ENCODE results near the gene MFN2. TPM values are rescaled to one million over a fixed set of nuclear protein-coding genes. Genes with fewer than 3 reads are reported as not detected.
"Not testable (repeated sequence)": the region's sequence is repeated elsewhere in the genome, so short reads cannot be mapped to it uniquely, and the experiment has no call there.

Gene MFN2
- total RNA-seq, 1 donor from 2014 or later, result 80.5 TPM

DNA sequence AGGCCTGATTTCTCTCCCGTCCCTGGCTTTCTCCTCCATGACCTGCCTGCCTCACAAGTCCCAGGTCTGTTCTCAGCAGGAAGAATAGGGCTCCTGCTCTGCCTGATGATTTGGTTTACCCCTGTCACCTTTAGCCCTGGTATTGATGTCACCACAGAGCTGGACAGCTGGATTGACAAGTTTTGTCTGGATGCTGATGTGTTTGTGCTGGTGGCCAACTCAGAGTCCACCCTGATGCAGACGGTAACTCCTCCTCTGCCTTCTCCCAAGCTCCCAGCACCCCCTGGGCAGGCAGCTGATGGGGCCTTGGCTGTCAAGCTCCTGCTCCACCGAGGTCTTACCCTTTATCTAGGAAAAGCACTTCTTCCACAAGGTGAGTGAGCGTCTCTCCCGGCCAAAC is 18.4 kb downstream of the MFN2 start:
- no peak for DNase-seq (ENCODE audit: low read depth)

DNA sequence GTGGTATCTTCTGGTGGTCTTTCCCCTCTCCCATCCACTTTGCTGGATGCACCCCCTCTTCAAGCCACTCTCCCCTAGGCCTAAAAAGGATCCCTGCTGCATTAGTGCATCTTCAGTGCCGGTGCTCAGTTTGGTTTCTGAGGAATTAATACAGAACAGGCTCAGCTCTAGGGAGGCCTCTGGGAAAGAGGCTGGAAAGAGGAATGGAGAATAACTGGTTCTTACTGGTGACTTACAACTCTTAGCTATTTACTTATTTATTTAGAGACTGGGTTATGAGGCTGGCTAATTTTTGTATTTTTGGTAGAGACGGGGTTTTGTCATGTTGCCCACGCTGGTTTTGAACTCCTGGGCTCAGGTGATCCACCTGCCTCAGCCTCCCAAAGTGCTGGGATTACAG is 19.0 kb downstream of the MFN2 start:
- DNase-seq (ENCODE audit: low read depth), result no peak

DNA sequence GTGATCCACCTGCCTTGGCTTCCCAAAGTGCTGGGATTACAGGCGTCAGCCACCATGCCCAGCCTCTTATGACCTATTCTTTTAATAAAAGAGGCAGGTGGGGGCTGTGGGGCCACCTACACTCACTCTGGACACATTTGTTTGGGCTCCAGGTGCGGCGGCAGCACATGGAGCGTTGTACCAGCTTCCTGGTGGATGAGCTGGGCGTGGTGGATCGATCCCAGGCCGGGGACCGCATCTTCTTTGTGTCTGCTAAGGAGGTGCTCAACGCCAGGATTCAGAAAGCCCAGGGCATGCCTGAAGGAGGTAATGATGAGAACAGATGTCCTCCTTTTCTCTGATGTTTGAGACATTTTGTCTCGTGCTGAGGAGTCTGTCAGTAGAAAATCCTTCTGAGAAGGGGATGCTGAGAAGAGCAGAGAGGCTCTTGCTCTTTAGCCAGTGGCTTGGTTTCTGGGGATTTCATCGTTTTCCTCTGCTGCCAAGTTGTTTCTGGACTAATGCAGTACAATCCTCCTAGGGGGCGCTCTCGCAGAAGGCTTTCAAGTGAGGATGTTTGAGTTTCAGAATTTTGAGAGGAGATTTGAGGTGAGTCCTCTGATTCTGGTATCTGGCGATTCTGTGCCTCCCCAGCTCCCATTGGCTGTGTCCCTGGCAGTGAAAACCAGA is 21.1 kb downstream of the MFN2 start:
- no peak for DNase-seq (ENCODE audit: low read depth)

DNA sequence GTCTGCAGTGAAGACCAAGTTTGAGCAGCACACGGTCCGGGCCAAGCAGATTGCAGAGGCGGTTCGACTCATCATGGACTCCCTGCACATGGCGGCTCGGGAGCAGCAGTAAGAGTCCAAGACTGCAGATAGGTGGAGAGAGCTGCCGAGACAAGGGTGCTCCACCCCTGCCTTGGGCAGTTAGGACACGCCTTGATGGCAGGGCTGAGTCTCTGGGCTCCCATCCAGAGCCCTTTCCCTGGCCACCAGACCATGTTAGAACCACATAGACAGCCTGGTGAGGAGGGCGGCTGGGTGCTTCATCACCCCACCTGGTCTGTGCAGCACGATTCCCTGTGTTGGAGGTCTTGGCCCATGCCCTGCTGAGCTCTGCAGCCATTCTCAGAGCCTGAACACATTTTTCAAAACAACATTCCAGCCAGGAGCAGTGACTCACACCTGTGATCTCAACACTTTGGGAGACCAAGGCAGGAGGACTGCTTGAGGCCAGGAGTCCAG is 21.8 kb downstream of the MFN2 start:
- no peak for DNase-seq (ENCODE audit: low read depth)

DNA sequence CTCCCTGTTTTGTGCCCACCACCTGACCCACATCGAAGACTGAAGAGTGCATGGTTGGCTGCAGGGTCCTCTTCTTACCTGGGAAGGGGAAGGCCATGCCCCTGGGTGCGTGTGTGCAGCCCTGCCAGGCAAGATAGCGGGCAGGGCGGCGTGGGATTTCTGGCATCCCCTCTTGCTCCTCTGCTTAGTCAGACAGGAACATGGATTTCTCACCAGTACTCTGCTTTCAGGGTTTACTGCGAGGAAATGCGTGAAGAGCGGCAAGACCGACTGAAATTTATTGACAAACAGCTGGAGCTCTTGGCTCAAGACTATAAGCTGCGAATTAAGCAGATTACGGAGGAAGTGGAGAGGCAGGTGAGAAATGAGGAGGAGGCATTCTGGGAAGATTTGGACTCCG is 23.5 kb downstream of the MFN2 start:
- no peak for DNase-seq (ENCODE audit: low read depth)

DNA sequence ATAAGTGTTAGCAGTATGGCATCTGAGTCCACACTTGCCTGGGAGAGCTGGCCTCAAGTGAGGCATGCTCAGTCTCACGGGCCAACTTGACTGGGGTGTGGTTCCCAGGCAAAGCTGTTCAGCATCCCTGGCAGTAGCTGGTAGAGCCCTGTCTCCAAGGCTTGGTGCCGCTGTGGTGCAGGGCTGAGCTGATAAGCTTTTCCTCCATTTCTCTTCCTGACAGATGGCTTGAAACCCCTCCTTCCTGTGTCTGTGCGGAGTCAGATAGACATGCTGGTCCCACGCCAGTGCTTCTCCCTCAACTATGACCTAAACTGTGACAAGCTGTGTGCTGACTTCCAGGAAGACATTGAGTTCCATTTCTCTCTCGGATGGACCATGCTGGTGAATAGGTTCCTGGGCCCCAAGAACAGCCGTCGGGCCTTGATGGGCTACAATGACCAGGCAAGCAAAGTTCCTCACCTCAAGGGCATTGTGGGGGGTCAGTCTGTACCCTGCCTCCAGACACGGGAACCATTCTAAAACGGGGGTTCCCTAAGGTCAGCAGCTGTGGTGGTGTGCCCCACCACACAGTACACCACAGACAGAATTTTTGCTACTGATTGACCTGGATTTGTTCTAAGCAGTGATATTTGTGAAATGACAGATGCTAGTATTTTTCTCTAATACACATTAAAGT is 25.4 kb downstream of the MFN2 start:
- no peak for DNase-seq (ENCODE audit: low read depth)

DNA sequence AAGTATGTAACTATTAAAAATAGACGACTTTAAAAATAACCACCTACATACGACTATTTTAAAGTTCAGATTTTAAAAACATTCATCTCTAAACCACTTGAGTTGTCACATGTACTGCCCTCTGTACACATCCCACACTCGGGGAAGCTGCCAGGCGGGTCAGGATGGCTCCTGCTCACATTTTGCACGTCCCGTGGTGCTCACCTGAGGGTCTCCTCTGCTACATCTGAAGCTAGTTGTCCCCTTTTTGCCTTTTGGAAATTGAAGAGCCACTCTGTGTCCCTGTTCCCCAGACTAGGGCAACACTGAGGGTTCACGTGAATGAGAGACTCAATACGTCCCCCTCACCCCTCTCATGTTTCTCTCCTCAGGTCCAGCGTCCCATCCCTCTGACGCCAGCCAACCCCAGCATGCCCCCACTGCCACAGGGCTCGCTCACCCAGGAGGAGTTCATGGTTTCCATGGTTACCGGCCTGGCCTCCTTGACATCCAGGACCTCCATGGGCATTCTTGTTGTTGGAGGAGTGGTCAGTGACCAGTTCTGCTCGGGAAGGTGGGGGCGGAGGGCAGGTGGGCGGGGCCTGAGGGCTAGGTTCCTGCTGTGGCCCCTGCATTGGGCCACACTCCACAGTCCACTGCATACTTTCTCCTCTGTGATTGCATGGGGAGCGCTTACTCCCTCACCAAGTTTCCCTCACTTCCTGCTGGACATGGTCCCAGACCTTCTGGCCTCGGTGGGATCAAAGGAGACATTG is 26.1 kb downstream of the MFN2 start:
- DNase-seq (ENCODE audit: low read depth), result no peak

DNA sequence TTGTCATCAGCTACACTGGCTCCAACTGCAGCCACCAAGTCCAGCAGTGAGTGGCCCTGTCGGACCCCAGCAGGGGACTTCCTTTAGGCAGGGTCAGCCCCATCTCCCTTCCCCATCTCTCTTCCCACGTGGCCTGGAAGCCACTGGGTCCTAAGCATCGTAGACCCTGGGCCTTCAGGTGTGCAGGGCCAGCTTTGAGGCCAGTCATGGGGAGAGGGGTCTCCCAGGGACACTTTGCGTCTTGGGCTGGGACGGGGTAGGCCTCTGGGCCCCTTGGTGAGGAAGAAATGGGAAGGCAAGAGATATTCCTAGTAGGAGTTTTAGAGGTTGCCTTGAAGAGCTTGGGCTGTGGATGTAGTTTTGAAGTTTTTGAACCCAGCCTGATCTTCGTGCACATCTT is 27.0 kb downstream of the MFN2 start:
- no peak for DNase-seq (ENCODE audit: low read depth)

DNA sequence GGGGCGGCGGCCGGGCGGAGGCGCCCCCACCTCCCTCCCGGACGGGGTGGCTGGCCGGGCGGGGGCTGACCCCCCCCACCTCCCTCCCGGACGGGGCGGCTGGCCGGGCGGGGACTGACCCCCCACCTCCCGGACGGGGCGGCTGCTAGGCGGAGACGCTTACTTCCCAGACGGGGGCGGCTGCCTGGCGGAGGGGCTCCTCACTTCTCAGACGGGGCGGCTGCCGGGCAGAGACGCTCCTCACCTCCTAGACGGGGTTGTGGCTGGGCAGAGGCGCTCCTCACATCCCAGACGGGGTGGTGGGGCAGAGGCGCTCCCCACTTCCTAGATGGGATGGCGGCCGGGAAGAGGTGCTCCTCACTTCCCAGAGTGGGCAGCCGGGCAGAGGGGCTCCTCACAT is 28.1 kb downstream of the MFN2 start:
- DNase-seq (ENCODE audit: low read depth), result not testable (repeated sequence)

DNA sequence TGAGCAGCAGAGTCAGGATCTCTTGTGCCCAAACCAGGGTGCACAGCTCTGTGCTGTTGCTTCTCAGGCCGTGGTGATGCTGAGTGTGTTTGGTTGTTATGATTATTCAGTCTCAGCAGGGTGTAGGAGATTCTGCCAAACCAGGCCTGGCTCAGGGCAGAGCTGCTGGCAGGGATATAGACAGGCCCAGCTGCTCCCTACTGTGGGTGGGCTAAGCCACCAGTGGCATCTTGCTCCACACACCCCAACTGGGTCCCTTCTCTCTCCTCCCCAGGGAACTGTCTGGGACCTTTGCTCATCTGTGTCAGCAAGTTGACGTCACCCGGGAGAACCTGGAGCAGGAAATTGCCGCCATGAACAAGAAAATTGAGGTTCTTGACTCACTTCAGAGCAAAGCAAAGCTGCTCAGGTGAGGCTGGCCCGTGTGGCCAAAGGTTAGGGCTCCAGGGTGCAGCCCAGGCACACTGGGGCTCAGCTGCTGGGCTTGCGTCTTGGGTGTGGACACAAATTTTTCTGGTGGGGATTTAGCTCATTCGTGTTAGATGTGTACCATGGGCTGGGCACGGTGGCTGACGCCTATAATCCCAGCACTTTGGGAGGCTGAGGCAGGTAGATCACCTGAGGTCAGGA is 29.2 kb downstream of the MFN2 start:
- no peak for DNase-seq (ENCODE audit: low read depth)

DNA sequence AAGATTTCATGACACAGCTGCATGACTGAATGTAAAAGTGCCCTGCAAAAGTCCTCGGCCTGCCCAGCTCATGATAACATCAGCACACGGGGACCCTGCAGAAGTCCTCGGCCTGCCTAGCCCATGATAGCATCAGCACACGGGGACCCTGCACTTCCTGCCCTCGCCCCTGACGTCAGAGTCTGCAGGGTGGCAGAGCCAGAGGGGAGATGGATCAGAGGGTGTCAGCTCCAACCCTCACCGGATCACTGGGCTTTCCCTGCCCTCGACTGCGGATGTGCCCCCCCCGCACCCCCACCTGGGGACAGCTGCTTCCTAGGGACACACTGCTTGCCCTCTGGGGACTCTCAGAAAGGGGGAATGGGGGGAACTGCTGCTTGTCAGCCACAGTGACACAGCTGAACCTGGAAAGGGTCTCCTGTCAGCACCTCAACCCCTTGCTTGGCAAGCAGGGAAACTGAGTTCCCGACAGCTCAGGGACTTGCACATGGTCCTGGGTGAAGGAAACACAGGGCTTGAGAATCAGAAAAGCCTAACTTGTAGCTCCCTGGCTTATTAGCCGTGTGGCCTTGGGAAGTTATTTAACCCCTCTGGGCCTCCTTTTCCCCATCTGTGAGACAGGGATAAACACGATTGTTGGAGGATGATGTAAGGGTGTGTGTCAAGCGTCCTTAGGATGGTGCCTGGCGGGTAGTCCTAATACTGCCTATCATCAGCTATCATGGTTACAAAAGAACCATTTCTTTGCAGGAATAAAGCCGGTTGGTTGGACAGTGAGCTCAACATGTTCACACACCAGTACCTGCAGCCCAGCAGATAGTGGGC is 30.7 kb downstream of the MFN2 start:
- no peak for DNase-seq (ENCODE audit: low read depth)

DNA sequence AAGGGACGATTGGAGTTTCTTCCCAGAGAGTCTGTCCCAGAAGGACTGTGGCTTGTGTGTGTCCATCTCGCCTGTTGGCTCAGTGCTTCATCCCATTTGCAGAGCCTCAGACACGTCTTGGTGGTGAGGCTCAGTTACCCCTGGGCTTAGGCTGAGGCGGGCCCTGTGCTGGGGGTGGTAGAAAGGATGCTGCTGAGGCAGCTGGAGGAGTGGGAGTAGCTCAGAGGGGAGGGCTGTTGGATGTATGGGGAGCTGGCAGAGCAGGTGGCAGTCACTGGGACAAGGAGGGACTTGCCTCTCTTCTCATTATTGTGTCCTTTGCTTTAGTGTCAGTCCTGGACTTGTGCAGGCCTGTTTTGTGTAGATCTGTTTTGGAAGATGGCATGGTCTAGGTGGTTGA is 31.8 kb downstream of the MFN2 start:
- DNase-seq (ENCODE audit: low read depth), result no peak

DNA sequence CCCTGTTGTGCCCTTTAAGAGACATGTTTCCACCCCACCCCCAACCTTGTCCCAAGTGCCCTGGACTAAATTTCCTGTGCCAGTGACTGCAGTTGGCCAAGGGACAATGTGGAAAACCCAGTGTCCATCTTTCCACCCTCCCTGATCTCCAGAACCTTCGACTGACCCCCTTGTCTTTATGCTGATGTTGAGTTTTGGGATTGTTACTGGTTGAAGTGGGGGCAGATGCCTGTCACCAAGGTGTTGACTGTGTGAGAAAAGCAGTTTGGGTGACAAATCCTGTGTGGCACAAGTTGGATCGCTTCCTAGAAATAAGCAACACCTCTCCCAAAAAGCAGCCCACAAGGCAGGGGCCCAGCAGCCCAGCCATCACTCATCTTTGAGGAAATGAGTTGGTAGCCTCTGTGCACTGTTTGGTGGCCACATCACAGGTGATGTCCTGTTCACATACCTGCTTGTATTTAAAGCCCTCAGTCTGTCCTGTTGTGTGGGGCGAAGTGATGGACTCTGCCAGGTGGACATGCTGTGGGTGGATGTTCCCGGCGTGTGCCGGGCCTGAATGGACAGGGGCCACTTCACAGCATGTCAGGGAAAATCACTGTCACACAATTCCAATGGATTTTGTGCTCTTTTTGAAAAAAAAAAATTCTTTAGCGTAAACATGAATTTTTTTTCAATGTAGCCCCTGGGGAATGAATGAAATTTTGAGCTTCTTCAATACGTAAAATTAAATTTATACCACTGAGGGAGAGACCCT is 32.5 kb downstream of the MFN2 start:
- no peak for DNase-seq (ENCODE audit: low read depth)

DNA sequence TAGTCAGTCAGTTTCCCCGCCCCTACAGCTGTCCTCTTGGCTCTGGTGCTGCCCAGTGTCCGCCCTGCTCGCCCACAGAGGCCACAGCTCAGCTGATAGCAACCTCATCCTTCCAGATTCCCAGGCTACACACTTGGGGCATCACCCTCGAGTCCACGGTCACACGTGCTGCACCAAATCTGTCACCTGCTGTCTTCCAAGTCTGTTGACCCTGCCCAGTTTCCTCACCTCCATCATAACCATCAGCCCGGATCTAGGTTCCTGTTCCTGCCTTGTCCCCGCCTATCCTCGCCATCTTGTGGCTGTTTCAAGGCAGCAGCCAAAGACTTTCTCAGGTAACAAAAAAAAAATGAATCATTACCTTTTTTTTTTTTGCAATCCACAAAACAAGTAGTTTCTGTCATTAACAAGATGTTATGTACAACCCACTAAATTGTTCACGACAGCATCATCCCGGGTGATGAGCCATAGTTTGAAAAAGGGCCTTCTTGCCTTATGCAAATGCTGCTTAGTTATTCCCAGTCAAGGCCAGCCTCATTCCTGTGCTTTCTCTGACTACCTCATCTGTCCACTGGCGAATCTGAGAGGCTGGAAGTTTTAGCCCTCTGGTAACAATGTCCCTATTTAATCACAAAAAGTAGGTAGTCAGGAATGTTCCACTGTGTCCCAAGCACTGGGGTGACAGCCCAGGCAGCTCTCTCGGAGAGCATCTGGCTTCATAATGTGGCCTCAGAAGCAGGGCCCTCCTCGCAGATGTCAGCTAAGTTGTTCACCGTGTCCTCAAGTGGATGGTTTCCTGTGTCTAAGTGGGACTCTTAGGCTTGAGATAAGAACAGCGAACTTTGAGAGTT is 34.1 kb downstream of the MFN2 start:
- DNase-seq (ENCODE audit: low read depth), result no peak

DNA sequence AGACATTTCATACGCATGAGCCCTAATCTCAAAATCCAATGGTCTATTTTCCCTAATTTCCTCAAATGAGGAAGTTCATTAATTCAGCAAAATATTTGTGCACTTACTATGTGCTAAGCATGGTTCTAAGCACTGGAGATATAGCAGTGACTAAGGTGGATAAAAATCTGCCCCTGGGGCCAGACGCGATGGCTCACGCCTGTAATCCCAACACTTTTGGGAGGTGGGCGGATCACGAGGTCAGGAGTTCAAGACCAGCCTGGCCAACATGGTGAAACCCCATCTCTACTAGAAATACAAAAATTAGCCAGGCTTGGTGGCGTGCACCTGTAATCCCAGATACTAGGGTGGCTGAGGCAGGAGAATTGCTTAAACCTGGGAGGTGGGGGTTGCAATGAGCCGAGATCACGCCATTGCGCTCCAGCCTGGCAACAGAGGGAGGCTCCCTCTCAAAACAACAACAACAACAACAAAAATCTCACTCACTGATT is 34.8 kb downstream of the MFN2 start:
- DNase-seq (ENCODE audit: low read depth), result no peak

DNA sequence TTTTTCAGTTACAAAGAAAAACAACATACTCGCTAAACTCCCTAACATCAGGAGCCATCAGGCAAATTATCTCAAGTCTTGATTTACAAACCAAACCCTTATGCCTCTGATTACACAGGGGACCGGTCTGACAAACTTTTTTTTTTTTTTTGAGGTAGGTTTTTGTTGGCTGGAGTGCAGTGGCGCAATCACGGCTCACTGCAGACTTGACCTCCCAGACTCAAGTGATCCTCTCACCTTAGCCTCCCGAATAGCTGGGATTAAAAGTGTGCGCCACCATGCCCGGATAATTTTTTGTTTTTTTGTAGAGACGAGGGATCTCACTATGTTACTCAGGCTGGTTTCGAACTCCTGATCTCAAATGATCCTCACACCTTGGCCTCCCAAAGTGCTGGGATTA is 35.3 kb downstream of the MFN2 start:
- no peak for DNase-seq (ENCODE audit: low read depth)

DNA sequence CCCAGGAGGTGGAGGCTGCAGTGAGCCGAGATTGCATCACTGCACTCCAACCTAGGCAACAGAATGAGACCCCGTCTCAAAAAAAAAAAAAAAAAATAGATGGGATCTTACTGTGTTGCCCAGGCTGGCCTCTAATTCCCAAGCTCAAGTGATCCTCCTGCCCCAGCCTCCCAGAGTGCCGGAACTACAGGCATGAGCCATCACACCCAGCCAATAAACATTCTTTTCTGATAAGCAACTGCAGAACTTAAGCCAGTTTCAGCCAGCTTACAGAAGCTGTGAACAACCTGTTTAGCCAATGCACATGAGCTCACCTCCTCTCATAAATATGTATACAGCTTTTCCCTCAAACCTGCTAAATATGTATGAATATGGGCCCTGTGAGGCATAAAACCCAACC is 35.9 kb downstream of the MFN2 start:
- DNase-seq (ENCODE audit: low read depth), result peak; percentile 47

DNA sequence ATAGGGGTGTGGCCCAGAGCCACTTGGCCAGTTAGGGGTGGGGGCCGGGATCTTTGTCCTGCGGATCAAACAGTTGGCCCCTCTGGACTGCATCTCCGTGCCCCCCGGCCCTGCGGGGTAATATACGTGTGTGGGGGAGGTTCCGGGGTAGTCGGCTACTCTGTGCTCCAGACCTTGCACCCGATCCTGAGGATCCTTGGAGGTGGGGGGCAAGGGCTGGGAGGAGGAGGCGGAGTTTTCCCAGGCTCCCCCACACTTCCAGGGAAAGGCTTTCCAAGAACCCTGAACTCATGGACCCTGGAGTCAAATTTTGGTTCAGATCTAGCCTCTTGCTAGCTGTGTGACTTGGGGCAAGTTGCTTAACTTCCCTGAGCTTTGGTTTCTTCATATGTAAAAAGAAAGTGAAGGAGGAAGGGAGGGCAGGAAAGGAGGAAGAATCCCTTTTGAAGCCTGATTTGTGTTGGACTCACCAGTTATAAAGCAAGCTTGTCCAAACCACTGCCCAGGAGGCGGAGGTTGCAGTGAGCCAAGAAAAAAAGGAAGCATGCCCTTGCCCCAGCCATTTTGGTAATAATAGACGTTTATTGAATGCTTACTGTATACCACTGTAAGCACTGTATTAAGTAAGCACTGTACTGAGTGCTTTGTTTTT is 39.7 kb downstream of the MFN2 start:
- peak; percentile 7 for DNase-seq (ENCODE audit: low read depth)

DNA sequence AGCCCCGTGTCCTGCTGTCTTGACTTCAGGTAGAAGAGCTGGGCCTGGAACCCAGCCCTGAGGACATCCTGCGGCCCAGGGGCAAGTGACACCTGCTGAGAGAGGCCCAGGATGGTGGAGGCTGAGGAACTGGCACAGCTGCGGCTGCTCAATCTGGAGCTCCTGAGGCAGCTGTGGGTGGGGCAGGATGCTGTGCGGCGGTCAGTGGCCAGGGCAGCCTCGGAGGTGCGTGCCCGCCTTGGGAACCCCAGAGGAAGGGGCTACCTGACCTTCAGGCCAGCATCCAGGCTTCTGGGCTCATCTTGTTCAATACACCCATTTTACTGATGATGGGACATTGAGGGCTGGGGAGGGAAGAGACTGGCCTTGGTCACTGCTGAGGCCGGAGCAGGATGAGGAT is 41.4 kb downstream of the MFN2 start:
- no peak for DNase-seq (ENCODE audit: low read depth)

Measured in renal cortical epithelial cell (primary cell).